Left ventricle myocardium superior (tissue), 1 donor: Measurements from ENCODE around the gene CPHXL. TPM values are rescaled to one million over a fixed set of nuclear protein-coding genes. Genes with fewer than 3 reads are reported as not detected.

Experiments
- ATAC-seq: fragments of 200-7000 bp; cut with Tn5 transposase; one replicate; pipeline ENCODE4 v1.9.1; 2020; ENCODE audit warnings: mild to moderate bottlenecking, moderate library complexity
- DNase-seq: peaks from one replicate; pipeline ENCODE4 v3.0.0-alpha.2; 2020
- intact Hi-C: fragments of 100-400 bp; cut with micrococcal nuclease; formaldehyde crosslinking; loops from one replicate; pipeline ENCODE4 v1.11.0; 2022
- total RNA-seq: library from RNA; stranded (reverse); fragmentation: NEBNext Ultra II Directional; extraction: Animal tissue kit (Norgen Biotek cat#: 25700); gene quantifications from one replicate; pipeline ENCODE4 v1.2.1, GENCODE V29; 2021
- donor health status: DM: no; HTN: yes; CAD: no; lungs with severe emphysema.

The CPHXL gene
- total RNA-seq, 1 donor from 2014 or later = not detected

GRCh38 chr16:75714661-75715060 lies 11.6 kb downstream of the CPHXL start:
- intact Hi-C loops = no loop called here
- DNase-seq (no peak), ATAC-seq (no peak)

- ATAC-seq (no peak), DNase-seq (no peak)
- intact Hi-C loops = no loop called here
Measured at GRCh38 chr16:75710344-75710743, 15.9 kb downstream of the CPHXL start.

- ATAC-seq = no peak
- intact Hi-C loops = no loop called here
- no peak for DNase-seq
Measured at GRCh38 chr16:75703306-75703705, 23.0 kb downstream of the CPHXL start.

GRCh38 chr16:75702242-75702641 lies 24.0 kb downstream of the CPHXL start:
- intact Hi-C loops = no loop called here
- ATAC-seq = no peak
- no peak for DNase-seq

- DNase-seq = no peak
- intact Hi-C loops = no loop called here
- no peak for ATAC-seq
Measured at GRCh38 chr16:75701361-75701760, 24.9 kb downstream of the CPHXL start, which contains the start of gene DUXB. DUXB (minus strand) TSS chr16:75701461; CDS start chr16:75701418, 43 bp downstream.

- DNase-seq (no peak), ATAC-seq (no peak)
- intact Hi-C loops = no loop called here
Measured at GRCh38 chr16:75697571-75697970, 28.7 kb downstream of the CPHXL start.

- intact Hi-C loops = no loop called here
- DNase-seq (no peak), ATAC-seq (no peak)
Measured at GRCh38 chr16:75695708-75696107, 30.6 kb downstream of the CPHXL start.

GRCh38 chr16:75687361-75687760 lies 38.9 kb downstream of the CPHXL start:
- intact Hi-C loops = no loop called here
- ATAC-seq = peak; percentile 56
- no peak for DNase-seq

GRCh38 chr16:75682308-75682707 lies 44.0 kb downstream of the CPHXL start:
- intact Hi-C loops = no loop called here
- DNase-seq (no peak), ATAC-seq (no peak)

GRCh38 chr16:75679366-75679765 lies 46.9 kb downstream of the CPHXL start:
- no peak for ATAC-seq
- DNase-seq = no peak

GRCh38 chr16:75676909-75677308 lies 49.4 kb downstream of the CPHXL start, which contains the start of gene CPHXL2:
CPHXL2 (minus strand) TSS chr16:75677009; CDS start chr16:75676999, 10 bp downstream.
- intact Hi-C loops = no loop called here
- DNase-seq = no peak

More at GRCh38 chr16:75679366-75679765, 46.9 kb downstream of the CPHXL start:
- intact Hi-C loops = no loop called here

GRCh38 chr16:75667503-75667902 lies 58.8 kb downstream of the CPHXL start:
- intact Hi-C loops = no loop called here
- no peak for ATAC-seq
- no peak for DNase-seq

More at GRCh38 chr16:75676909-75677308, 49.4 kb downstream of the CPHXL start, which contains the start of gene CPHXL2:
- ATAC-seq = no peak

Other genes starting within 250 kb of the CPHXL start
- gene CHST6, start 231.0 kb downstream of the CPHXL start, total RNA-seq = 0.27 TPM
- 0.07 TPM for gene CHST5, start 190.4 kb downstream of the CPHXL start, total RNA-seq
- gene TMEM231, start 170.2 kb downstream of the CPHXL start, total RNA-seq = 4.6 TPM
- gene GABARAPL2, start 160.1 kb downstream of the CPHXL start, total RNA-seq = 245 TPM
- 19.0 TPM for gene ADAT1, start 103.2 kb downstream of the CPHXL start, total RNA-seq
- 152 TPM for gene KARS1, start 78.8 kb downstream of the CPHXL start, total RNA-seq
- 56.2 TPM for gene TERF2IP, start 78.7 kb downstream of the CPHXL start, total RNA-seq
- gene CPHXL2, start 49.5 kb downstream of the CPHXL start, total RNA-seq = not detected
- gene DUXB, start 25.0 kb downstream of the CPHXL start, total RNA-seq = not detected